Neural cell (in vitro differentiated cells): ENCODE measurements around the gene ACAN.

ENCODE experiments used
- EP300 ChIP-seq: fragments of 450-650 bp; conservative IDR thresholded peaks from 2 replicates; pipeline ENCODE4 v1.6.1; 2014; ENCODE audit warnings: antibody characterized with exemption, mild to moderate bottlenecking, moderate library complexity; ENCODE audit not compliant: poor library complexity, severe bottlenecking
- EZH2 ChIP-seq: fragments of 200-600, 300-800 bp; shearing (Covaris generic), sonication (generic); IDR thresholded peaks from 2 replicates; pipeline ENCODE4 v1.6.1; 2014; ENCODE audit warnings: antibody characterized with exemption, low read length, borderline replicate concordance, mild to moderate bottlenecking; ENCODE audit not compliant: insufficient read depth, poor library complexity, severe bottlenecking
- MXI1 ChIP-seq: fragments of 450-650 bp; conservative IDR thresholded peaks from 2 replicates; pipeline ENCODE4 v1.6.1; 2014; ENCODE audit warnings: antibody characterized with exemption, mild to moderate bottlenecking; ENCODE audit not compliant: poor library complexity, severe bottlenecking
- TF ChIP-seq, protein P1 (sequence below): fragments of 450-650 bp; IDR thresholded peaks from 2 replicates; pipeline ENCODE4 v1.5.1; 2014; ENCODE audit warnings: antibody characterized with exemption, mild to moderate bottlenecking, moderate library complexity; ENCODE audit not compliant: poor library complexity, severe bottlenecking

DNA sequence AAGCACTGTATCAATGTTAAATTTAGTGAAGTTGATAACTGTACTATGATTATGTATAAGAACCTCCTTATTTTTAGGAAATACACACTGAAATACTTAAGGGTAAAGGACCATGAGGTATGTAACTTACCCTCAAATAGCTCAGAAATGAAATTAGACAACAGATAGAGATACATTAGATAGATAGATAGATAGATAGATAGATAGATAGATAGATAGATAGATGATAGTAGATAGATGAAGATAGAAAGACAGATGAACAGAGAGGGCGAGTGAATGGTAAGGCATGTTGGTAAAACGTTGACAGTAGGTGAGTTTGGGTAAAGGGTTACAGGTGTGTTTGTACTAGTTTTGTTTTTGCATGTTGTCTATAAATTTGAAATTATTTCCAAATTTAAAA, 38.0 kb upstream of the ACAN start:
- no peak for TF ChIP-seq EZH2
- TF ChIP-seq, protein P1, sequence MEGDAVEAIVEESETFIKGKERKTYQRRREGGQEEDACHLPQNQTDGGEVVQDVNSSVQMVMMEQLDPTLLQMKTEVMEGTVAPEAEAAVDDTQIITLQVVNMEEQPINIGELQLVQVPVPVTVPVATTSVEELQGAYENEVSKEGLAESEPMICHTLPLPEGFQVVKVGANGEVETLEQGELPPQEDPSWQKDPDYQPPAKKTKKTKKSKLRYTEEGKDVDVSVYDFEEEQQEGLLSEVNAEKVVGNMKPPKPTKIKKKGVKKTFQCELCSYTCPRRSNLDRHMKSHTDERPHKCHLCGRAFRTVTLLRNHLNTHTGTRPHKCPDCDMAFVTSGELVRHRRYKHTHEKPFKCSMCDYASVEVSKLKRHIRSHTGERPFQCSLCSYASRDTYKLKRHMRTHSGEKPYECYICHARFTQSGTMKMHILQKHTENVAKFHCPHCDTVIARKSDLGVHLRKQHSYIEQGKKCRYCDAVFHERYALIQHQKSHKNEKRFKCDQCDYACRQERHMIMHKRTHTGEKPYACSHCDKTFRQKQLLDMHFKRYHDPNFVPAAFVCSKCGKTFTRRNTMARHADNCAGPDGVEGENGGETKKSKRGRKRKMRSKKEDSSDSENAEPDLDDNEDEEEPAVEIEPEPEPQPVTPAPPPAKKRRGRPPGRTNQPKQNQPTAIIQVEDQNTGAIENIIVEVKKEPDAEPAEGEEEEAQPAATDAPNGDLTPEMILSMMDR = no peak
- TF ChIP-seq MXI1 = no peak
- no peak for TF ChIP-seq EP300
